AG09309 (cell line): ENCODE measurements around the gene C16orf92.

Experiments
- DNase-seq: peaks from one replicate; pipeline ENCODE4 v3.0.0-alpha.2; 2010; ENCODE audit warnings: low read depth
- H3K4me3 ChIP-seq: 2 replicates; pipeline ENCODE4 v1.5.1; 2011; ENCODE audit warnings: mild to moderate bottlenecking, low read depth, low read length, moderate library complexity; ENCODE audit not compliant: control insufficient read depth
- CTCF ChIP-seq: IDR thresholded peaks from 2 replicates; pipeline ENCODE4 v1.5.1; 2011; ENCODE audit warnings: mild to moderate bottlenecking, low read depth, low read length, inconsistent platforms; ENCODE audit not compliant: insufficient read depth, control insufficient read depth; ENCODE audit errors: missing control alignments

The C16orf92 gene

GRCh38 chr16:29993903-29994599 lies 28.9 kb upstream of the C16orf92 start:
- H3K4me3 ChIP-seq = no peak overlapping the region
- no peak for TF ChIP-seq CTCF
- DNase-seq = no peak

- DNase-seq = peak; percentile 28
- no peak for TF ChIP-seq CTCF
- H3K4me3 ChIP-seq = peak overlapping the region; percentile 98
These were observed 28.2 kb upstream of the C16orf92 start for GRCh38 chr16:29994600-29995323.

- no peak for TF ChIP-seq CTCF
- H3K4me3 ChIP-seq = peak within 1 kb of the TSS; percentile 98
- DNase-seq = no peak
These were observed 27.6 kb upstream of the C16orf92 start, which contains the start of gene HIRIP3 for GRCh38 chr16:29995324-29995910. HIRIP3 (minus strand) TSS chr16:29995617; CDS start chr16:29995605, 12 bp downstream.

GRCh38 chr16:29995911-29996765 lies 26.9 kb upstream of the C16orf92 start, which contains the start of gene INO80E:
INO80E (plus strand) TSS chr16:29996241; CDS start chr16:29996311, 70 bp downstream.
- peak; percentile 62 for DNase-seq
- no peak for TF ChIP-seq CTCF
- peak within 1 kb of the TSS; percentile 98 for H3K4me3 ChIP-seq

GRCh38 chr16:29996766-29997250 lies 26.2 kb upstream of the C16orf92 start:
- peak overlapping the region; percentile 98 for H3K4me3 ChIP-seq
- no peak for TF ChIP-seq CTCF
- DNase-seq = no peak

- H3K4me3 ChIP-seq = no peak overlapping the region
These were observed 23.4 kb upstream of the C16orf92 start for GRCh38 chr16:29999605-30000004.

More at GRCh38 chr16:29999605-30000004, 23.4 kb upstream of the C16orf92 start:
- no peak for TF ChIP-seq CTCF
- DNase-seq = no peak
